SH-SY5Y (cell line): Measurements from ENCODE around the gene SOS2.

ENCODE experiments used
- GATA2 ChIP-seq: IDR thresholded peaks from 2 replicates; pipeline ENCODE4 v1.6.1; 2011; ENCODE audit warnings: mild to moderate bottlenecking, low read depth, low read length
- GATA3 ChIP-seq: IDR thresholded peaks from 2 replicates; pipeline ENCODE4 v1.6.1; 2011; ENCODE audit warnings: low read depth, mild to moderate bottlenecking, low read length, moderate library complexity

The SOS2 gene

DNA sequence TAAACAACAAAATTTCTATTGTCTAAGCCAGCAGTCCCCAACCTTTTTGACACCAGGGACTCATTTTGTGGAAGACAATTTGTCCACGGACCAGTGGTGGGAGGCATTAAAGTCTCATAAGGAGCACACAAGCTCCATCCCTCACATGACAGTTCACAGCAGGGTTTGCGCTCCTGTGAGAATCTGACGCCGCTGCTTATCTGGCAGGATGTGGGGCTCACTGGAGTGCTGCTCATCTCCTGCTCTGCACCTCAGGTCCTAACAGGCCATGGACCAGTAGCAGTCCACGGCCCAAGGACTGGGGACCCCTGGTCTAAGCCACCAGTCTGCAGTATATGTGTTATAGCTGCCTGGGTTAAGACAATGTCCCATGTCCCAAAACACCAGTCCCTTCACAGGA, 142.2 kb downstream of the SOS2 start:
- TF ChIP-seq GATA2: no peak
- no peak for TF ChIP-seq GATA3

DNA sequence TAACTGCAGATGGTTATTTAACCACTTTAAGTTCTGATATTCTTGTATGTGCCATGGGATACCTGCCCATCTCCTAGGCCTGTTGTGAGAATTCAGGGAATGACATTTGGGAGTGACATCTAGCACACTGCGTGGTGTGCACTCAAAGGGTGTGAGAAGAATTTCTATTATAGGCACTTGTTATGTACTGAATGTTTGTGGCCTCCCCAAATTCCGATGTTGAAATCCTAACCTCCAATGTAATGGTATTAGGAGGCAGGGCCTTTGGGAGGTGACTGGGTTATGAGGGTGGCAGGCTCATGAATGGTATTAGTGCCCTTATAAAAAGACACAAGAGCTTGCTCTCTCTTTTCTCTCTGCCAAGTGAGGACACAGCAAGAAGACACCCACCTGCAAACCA, 142.6 kb downstream of the SOS2 start:
- no peak for TF ChIP-seq GATA2
- TF ChIP-seq GATA3: no peak

DNA sequence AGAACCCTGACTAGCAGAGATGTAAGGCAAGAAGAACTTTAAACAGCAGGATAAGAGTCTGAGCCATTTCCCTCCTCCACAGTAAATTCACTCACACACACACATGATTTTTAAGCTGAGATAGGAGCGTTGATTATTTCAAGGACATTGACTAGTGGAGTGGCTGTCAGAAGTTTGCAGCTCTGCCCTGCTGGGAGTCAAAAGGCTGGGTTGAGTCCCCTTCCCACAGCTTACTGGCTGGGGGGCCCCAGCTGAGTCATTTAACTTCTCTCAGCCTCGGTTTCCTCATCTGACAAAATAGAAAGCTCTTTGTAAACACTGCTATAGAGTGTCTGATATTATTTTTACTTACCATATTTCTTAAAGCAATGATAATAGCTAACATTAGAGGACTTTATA, 143.3 kb downstream of the SOS2 start:
- no peak for TF ChIP-seq GATA2
- TF ChIP-seq GATA3: no peak

DNA sequence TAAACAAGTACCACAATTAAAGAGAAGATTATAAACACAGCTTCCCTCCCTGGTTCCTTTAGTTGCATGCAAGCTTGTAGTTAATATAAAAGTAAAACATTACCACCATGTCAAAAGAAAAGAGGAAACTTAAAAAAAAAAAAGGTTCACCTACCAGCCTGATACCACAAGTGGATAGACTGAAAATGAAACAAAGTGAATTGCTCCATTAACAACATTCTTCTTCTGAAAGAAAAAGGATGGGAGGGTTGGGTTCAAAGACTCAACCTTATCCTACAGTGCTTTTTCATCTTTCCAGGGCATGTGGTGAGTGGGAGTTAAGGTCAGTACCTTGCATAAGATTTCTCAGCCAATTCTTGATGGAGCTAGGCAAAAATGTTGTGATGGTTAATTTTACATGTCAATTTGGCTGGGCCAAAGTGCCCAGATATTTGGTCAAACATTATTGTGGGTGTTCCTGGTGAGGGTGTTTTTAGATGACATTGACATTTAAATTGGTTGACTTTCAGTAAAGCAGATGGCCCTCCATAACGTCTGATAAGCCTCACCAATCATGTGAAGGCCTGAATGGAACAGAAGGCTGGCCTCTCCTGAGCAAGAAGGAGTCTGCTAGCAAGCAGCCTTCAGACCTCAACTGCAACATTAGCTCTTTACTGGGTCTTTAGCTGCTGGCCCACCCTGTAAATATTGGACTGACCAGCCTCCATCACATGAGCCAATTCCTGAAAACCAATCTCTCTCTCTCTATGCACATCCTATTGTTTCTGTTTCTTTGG, 143.8 kb downstream of the SOS2 start:
- TF ChIP-seq GATA3 (no peak), GATA2 (no peak)

DNA sequence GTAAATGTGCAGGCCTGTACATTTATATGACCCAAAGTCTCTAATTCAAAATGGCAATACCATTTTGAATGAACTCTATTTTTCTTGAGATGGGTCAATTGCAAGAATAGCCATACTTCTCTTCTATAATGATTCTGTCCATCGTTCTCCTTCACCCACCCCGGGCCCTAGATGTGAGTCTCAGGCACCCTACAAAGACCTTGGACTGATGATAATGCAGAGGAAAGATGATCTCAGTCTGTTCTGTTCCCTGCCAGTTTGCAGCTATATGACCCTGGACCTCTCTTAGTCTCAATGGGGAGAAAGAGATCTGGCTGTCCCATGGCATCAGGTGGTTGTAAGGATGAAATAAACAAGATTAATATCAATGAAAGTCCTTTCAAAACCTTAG, 145.1 kb downstream of the SOS2 start:
- TF ChIP-seq GATA3 (no peak), GATA2 (no peak)

DNA sequence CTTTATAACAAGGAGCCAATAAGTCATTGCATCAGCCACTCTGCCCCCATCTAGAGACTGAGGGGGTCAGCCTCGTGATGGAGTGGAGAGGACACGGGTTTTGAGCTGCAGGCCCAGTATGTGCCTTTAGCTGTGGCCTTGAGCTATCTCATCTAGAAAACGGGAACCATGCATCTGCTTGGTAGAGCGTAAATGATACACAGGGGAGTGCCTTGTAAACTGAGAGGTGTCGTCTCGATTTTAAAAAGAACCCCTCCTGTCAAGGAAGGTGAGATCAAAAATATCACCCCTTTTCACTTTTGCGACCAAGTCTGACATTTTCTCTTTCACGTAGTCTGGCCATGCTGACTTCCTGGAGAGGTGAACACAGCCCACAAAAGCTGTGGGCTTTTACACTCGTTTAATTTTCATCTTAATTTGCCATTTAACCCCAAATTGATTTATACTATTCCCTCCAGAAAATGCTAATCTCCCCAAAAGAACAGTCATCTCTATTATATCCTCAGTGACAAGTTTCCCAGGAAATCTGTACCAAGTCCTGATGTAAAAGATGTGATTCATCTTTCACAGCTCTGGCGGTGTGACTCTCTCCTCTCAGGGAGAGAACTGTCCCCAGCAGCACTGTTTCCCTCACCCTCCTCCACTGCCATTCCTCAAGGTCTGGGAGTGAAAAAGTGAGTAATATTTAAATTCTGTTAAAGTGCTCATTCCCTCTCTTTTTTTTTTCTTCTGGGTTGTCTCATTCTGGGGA, 145.6 kb downstream of the SOS2 start:
- no peak for TF ChIP-seq GATA2
- no peak for TF ChIP-seq GATA3

DNA sequence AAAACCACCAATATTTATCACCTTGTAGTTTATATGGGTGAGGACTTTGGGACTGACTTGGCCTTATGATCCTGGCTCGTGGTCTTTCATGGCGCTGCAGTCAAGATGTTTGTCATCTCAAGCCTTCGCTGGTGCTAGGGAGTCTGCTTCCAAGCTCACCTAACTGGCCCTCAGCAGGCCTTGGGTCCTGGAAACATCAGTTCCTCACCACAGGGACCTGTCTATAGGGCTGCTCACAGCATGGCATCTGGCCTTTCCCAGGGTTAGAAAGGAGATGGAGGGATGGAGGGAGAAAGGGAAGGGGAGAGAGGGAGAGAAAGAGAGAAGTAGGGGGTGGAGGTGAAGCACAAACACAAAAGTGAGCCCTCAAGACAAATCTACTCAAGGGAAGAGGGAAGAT, 146.7 kb downstream of the SOS2 start:
- TF ChIP-seq GATA2: no peak
- no peak for TF ChIP-seq GATA3

DNA sequence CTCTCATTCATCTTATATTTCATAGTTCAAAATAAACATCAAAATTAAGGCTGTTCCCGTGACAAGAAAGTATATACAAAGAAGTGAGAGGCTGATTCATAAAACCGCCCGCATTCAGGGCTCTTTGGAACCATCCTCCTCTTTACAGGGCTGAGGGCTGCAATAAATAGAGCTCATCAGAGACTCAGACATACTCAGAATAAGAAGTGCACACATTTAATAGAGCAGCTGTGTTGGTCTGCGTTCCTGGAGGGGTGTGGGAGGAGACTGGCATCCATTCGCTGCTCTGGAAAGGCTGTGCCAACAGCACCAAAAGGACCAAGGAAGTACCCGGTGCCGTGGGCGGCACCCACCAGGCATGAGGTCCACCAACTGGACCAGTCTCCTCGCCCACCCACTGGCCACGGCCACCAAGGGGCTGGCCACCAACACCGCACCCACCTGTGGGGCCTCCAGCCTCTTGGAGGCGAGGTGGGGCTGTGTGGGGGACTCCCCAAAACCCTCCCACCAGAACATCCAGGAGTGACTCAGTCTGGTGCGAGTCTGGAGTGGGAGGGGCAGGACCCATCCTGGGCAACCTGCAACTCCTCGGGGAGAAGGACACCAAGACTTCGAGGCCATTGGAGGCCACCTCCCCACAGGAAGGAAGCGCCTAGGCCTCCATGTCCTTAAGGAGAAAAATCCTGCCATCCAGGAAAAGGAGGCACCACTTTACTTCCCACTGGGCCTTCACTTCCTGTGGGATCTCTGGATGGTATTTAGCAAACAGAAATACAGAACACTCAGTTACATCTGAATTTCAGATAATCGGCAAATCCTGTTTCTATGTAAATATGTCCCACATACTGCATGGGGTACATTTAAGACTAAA, 147.7 kb downstream of the SOS2 start:
- TF ChIP-seq GATA3: no peak
- TF ChIP-seq GATA2: no peak

DNA sequence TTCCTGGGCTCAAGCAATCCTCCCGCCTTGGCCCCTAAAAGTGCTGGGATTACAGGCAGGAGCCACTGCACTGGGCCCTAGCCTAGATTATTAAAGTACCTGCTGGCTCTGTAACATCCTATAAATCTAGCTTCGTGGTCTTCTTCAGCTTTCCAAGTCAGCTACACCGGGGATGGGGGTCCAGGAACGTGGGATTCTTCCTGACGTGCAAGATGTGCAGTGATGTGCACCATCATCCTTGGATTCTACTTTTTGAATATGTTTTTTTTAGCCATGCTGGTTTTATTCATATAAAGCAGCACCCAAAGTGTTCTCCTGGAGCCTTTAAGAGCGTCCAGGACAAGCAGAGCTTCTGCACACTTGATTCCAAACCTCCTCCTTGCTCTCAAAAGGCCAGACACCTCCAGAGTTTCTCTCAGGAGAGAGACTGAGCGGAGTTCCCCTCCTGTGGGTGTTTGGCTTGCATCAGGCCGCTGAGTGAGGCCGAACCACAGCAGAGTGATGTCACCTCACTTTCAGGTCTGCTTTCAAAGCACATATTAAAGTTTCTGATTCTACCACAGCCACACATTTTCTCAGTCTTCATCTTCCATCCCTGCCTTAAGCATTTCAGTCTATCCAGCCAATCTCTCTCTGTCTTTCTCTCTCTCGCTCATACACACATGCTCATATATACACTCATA, 148.5 kb downstream of the SOS2 start:
- TF ChIP-seq GATA3 (no peak), GATA2 (no peak)

DNA sequence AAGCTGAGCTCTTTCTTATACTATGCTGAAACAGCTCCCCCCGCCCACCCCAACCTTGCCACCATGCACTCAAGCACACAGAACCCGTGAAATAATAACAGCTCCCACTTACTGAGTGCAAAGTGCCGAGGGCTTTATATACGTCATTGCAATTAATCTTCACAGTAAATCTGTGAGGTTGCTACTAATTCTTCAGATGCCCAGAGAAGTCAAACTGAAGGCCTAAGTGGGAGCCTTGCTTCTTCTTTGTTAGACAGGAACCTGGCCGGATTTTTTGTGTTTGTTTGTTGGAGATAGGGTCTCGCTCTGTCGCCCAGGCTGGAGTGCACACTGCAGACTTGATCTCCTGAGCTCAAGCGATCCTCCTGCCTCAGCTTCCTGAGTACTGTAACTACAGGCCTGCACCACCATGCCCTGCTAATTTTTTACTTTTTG, 149.1 kb downstream of the SOS2 start:
- no peak for TF ChIP-seq GATA3
- no peak for TF ChIP-seq GATA2

DNA sequence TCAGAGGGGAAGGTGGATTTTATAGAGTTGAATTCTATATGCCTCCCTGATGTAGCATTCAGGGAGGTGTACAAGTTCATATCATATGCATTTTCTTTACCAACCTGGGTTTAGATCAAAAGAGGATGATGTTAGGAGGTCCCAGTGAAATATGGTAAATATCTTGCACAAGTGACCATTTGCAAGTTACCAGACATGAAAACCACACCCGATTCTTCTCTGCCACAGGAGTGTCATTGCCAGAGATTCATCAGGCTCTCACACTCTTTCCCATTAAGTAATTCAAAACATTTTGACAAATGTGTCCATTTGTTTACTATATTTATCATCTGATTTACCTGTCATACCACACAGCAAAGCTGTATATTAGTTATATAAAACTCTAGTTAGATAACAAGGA, 159.0 kb downstream of the SOS2 start:
- TF ChIP-seq GATA3 (no peak), GATA2 (no peak)

DNA sequence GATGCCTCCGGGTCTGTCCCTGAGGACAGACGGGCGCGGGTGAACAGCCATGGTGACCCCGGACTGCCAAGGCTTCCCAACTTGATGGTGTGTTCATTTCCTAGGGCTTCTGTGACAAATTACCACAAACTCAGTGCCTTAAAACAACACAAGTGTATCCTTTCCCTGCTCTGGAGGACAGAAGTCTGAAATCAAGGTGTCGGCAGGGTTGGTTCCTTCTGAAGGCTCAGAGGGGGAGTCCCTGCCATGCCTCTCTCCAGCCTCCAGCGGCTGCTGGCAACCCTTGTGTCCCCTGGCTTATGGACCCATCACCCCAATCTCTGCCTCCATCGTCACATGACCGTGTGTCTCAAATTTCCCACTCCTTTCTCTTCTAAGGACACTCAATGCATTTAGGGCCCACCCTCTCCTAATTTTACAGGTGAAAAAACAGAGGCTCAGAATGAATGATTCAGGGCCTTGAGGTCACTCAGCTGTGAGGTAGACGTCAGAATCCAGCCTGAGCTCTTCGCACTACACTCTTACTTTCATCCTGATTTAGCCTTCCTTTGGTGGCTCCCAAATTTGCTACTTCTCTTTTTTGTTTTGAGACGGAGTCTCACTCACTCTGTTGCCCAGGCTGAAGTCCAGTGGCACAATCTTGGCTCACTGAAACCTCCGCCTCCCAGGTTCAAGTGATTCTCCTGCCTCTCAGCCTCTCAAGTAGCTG, 160.4 kb downstream of the SOS2 start:
- TF ChIP-seq GATA3 (no peak), GATA2 (no peak)

DNA sequence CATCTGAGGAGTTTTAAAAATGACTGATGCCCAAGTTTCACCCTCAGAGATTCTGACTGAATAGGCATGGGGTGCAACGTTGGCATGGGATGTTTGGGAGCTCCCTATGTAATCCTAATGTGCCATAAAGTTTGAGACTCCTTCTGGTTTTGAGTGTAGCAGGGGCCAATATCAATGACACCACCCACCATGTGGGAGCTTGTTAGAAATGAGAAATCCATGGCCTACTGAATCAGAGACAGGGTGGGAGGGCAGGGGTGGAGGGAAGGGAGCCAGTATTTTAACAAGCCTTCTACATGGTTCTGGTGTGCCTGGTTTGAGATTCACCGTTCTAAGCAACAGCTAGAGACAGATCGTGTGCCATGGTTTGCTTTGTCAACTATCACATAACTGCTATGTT, 161.1 kb downstream of the SOS2 start:
- TF ChIP-seq GATA3: no peak
- TF ChIP-seq GATA2: no peak
